ENCODE results near the gene DAPK2.

GRCh38 chr15:63913786-63914315, 132.4 kb downstream of the DAPK2 start:
- TF ChIP-seq CTCF (conservative IDR thresholded peaks at IDR 0.05; ENCODE audit: low read depth, low read length), result no peak
- TF ChIP-seq EZH2 (IDR thresholded peaks at IDR 0.05; ENCODE audit: low read length, unreplicated experiment), result no peak
- no peak for TF ChIP-seq EZH2phosphoT487 (IDR thresholded peaks at IDR 0.05; ENCODE audit: borderline replicate concordance, low read length)
